B cell (primary cell): ENCODE measurements around the gene TPO. TPM values are rescaled to one million over a fixed set of nuclear protein-coding genes. Genes with fewer than 3 reads are reported as not detected.

ENCODE experiments used
- ATAC-seq: fragments of 200-7000 bp; cut with Tn5 transposase; one replicate; pipeline ENCODE4 v1.10.0; 2021; ENCODE audit warnings: low read depth, mild to moderate bottlenecking, moderate number of reproducible peaks, moderate library complexity
- CTCF ChIA-PET: fragments of 350-600 bp; sonication (Branson Sonifier 250); formaldehyde crosslinking; loops from one replicate; lab custom pipeline; 2021; ENCODE audit warnings: antibody characterized with exemption, inconsistent platforms; lab: Charles Lee
- POLR2A ChIA-PET: fragments of 350-600 bp; sonication (Branson Sonifier 250); formaldehyde crosslinking; loops from one replicate; lab custom pipeline; 2021; ENCODE audit warnings: antibody characterized with exemption; lab: Charles Lee
- DNase-seq: peaks from one replicate; pipeline ENCODE4 v3.0.0; 2013
- H2AFZ ChIP-seq: 2 replicates; pipeline ENCODE4 v1.6.1; 2012; ENCODE audit warnings: mild to moderate bottlenecking, low read depth, low read length; ENCODE audit not compliant: insufficient read depth, poor library complexity, severe bottlenecking
- H3K27ac ChIP-seq, 2 donors: 1 replicate in 1 of 2; 2 replicates in 1 of 2; pipeline ENCODE4 v1.5.1; 2012 to 2013; ENCODE audit warnings: low read length in 2 of 2, mild to moderate bottlenecking in 2 of 2, moderate library complexity in 1 of 2
- H3K27me3 ChIP-seq, 4 experiments: fragments of 200-600 bp in 1 of 4; sonication (generic) in 1 of 4; replicated peaks in 1 of 4; 1 replicate in 2 of 4; 2 replicates in 2 of 4; pipeline versions ENCODE4 v1.6.1 to v1.7.0; 2013 to 2016; ENCODE audit warnings: low read length in 3 of 4, mild to moderate bottlenecking in 2 of 4, mixed read lengths in 1 of 4, moderate library complexity in 1 of 4; ENCODE audit not compliant: insufficient read depth in 4 of 4, control insufficient read depth in 3 of 4; ENCODE audit errors: control extremely low read depth in 1 of 4
- H3K36me3 ChIP-seq, 2 experiments: replicated peaks in 1 of 2; 1 replicate in 1 of 2; 2 replicates in 1 of 2; pipeline versions ENCODE4 v1.6.1 to v1.7.1; 2013; ENCODE audit warnings: low read length in 1 of 2; ENCODE audit not compliant: insufficient read depth in 2 of 2, control insufficient read depth in 1 of 2; ENCODE audit errors: control extremely low read depth in 1 of 2, extremely low read depth in 1 of 2
- H3K4me1 ChIP-seq, 2 donors: fragments of 200-600 bp in 1 of 2; sonication (generic) in 1 of 2; 1 replicate in 1 of 2; 2 replicates in 1 of 2; pipeline versions ENCODE4 v1.5.1 to v1.6.1; 2013 to 2017; ENCODE audit warnings: low read length in 2 of 2; ENCODE audit not compliant: control insufficient read depth in 2 of 2, insufficient read depth in 2 of 2
- H3K4me2 ChIP-seq: replicated peaks from 2 replicates; pipeline ENCODE3; 2012; ENCODE audit warnings: mild to moderate bottlenecking, low read depth, low read length; ENCODE audit not compliant: poor library complexity, severe bottlenecking
- H3K4me3 ChIP-seq, 5 experiments: fragments of 200-600 bp in 1 of 5; sonication (generic) in 1 of 5; 1 replicate in 3 of 5; 2 replicates in 2 of 5; pipeline versions ENCODE4 v1.5.1 to v1.7.0; 2011 to 2016; ENCODE audit warnings: low read length in 4 of 5, mild to moderate bottlenecking in 4 of 5, low read depth in 2 of 5, control low read depth in 1 of 5, moderate library complexity in 1 of 5; ENCODE audit not compliant: insufficient read depth in 1 of 5; ENCODE audit errors: control extremely low read depth in 1 of 5, extremely low read depth in 1 of 5
- H3K79me2 ChIP-seq: fragments of 200-600 bp; sonication (generic); one replicate; pipeline ENCODE4 v1.6.0; 2016; ENCODE audit warnings: low read length; ENCODE audit not compliant: control insufficient read depth, insufficient read depth
- H3K9ac ChIP-seq: fragments of 200-600 bp; sonication (generic); 2 replicates; pipeline ENCODE4 v1.6.1; 2017; ENCODE audit warnings: mild to moderate bottlenecking, low read length, moderate library complexity
- H3K9me3 ChIP-seq, 3 donors: one replicate each; pipeline versions ENCODE4 v1.6.1 to v1.7.1; 2013; ENCODE audit warnings: low read length in 2 of 3; ENCODE audit not compliant: control insufficient read depth in 2 of 3, insufficient read depth in 1 of 3; ENCODE audit errors: control extremely low read depth in 1 of 3
- H4K20me1 ChIP-seq: 2 replicates; pipeline ENCODE4 v1.6.0; 2012; ENCODE audit warnings: mild to moderate bottlenecking, low read length; ENCODE audit not compliant: insufficient read depth, control insufficient read depth, poor library complexity, severe bottlenecking
- H3K27ac Mint-ChIP-seq: one replicate; pipeline ENCODE4 v1.8.0; 2021; ENCODE audit warnings: mixed read lengths
- H3K27me3 Mint-ChIP-seq: one replicate; pipeline ENCODE4 v1.8.0; 2021; ENCODE audit warnings: mixed read lengths
- H3K4me1 Mint-ChIP-seq: one replicate; pipeline ENCODE4 v1.8.0; 2021; ENCODE audit warnings: mixed read lengths
- H3K4me3 Mint-ChIP-seq: one replicate; pipeline ENCODE4 v1.8.0; 2021; ENCODE audit warnings: mixed read lengths
- H3K9me3 Mint-ChIP-seq: one replicate; pipeline ENCODE4 v1.8.0; 2022; ENCODE audit warnings: mixed read lengths; ENCODE audit not compliant: insufficient read depth
- EZH2 ChIP-seq: IDR thresholded peaks from 2 replicates; pipeline ENCODE4 v1.6.1; 2012; ENCODE audit warnings: borderline replicate concordance, low read depth, mild to moderate bottlenecking, moderate library complexity, low read length; ENCODE audit not compliant: insufficient read depth, poor library complexity, severe bottlenecking
- WGBS: methylation state at CpG from one replicate; pipeline ENCODE4 v1.1.5; 2013; ENCODE audit warnings: missing lambda C conversion rate; ENCODE audit not compliant: insufficient coverage; 5-methylcytosine and 5-hydroxymethylcytosine counted together
- intact Hi-C: fragments of 100-400 bp; cut with micrococcal nuclease; formaldehyde crosslinking; loops from one replicate; pipeline ENCODE4 v1.10.0; 2022
- polyA plus RNA-seq: library from polyadenylated mRNA; depleted of rRNA; stranded (reverse); fragments of >200 nt; gene quantifications from 2 replicates; pipeline ENCODE4 v1.2.3, GENCODE V29; 2012
- total RNA-seq, 2 donors: library from RNA; stranded (reverse); fragments of 120-200 nt in 1 of 2; gene quantifications; 1 replicate in 1 of 2; 2 replicates in 1 of 2; pipeline versions ENCODE4 v1.2.3 to v1.2.4, GENCODE V29; 2013 to 2022
- TF ChIP-seq, protein P1 (sequence below): fragments of 200-600 bp; IDR thresholded peaks from one replicate; pipeline ENCODE4 v1.8.0; 2022; ENCODE audit warnings: antibody characterized with exemption, mild to moderate bottlenecking

TPO gene
- total and polyA plus RNA-seq, 2 donors (not counting 1 experiment from before 2014, with no cell fraction given), result not detected

DNA sequence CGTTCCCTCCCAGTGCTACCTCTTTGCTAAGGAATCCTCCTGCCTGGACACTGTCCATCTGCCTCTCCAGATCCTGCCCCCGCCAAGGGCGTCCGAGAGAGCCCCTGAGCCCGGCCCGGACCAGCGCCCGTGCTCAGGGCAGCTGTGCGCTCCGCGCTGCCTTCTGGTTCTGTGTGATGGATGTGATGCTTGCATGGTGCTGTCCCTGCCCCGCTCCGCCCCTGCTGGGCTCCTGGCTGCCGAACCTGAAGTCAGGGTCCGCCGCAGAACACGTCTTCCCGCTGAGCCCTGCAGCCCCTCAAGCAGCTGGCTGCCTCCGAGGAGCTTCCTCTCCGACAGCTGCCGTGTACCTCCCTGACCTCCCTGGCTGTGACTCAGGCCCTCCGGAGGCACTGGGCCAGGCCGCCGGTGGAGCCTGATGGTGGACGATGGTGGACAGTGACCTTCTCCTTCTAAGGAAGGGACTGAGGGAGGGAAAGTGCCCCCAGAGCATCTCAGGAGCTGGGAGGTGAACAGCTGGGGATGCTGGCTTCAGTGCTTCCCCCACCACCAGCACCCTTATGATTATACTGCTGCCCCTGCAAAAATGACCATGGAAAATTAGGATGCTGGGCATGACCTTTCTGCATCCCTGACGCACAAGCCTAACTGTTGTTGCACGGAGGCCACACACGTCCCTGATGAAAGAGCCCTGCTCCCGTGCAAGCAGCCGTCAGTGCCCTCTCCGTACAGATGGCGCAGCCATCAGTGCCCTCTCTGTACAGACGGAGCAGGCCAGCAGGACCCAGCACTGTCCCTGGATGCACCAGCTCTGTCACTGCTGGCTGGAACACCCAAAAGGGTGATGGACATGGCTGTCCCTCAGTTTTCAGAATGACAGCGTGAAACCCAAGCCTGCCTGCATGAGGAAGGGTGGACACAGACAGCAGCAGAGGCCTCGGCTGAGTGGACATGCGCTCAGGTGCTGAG, 99.3 kb downstream of the TPO start:
- Mint-ChIP-seq H3K9me3 (no peaks in the 10 kb centered on the region), H3K27ac (no peak overlapping the region), H3K27me3 (peaks cover 8% of the 10 kb centered on the region), H3K4me1 (peaks cover 11% of the 10 kb centered on the region), H3K4me3 (no peak overlapping the region)
- POLR2A ChIA-PET, result no interaction called here
- CTCF ChIA-PET, result no interaction called here
- H3K79me2 ChIP-seq, result no peaks in the 10 kb centered on the region
- H4K20me1 ChIP-seq, result no peaks in the 10 kb centered on the region
- no peaks in the 10 kb centered on the region for H3K27me3 ChIP-seq
- no peak overlapping the region for H2AFZ ChIP-seq
- no peak overlapping the region for H3K9ac ChIP-seq
- intact Hi-C loops, result no loop called here
- no peak overlapping the region for H3K27ac ChIP-seq
- H3K4me1 ChIP-seq, result peaks cover 13 to 15% of the 10 kb centered on the region in 2 donors
- WGBS, result 93% methylated on average over 33 of the region's 36 CpGs
- DNase-seq, result no peak
- no peak for ATAC-seq
- TF ChIP-seq, protein P1, sequence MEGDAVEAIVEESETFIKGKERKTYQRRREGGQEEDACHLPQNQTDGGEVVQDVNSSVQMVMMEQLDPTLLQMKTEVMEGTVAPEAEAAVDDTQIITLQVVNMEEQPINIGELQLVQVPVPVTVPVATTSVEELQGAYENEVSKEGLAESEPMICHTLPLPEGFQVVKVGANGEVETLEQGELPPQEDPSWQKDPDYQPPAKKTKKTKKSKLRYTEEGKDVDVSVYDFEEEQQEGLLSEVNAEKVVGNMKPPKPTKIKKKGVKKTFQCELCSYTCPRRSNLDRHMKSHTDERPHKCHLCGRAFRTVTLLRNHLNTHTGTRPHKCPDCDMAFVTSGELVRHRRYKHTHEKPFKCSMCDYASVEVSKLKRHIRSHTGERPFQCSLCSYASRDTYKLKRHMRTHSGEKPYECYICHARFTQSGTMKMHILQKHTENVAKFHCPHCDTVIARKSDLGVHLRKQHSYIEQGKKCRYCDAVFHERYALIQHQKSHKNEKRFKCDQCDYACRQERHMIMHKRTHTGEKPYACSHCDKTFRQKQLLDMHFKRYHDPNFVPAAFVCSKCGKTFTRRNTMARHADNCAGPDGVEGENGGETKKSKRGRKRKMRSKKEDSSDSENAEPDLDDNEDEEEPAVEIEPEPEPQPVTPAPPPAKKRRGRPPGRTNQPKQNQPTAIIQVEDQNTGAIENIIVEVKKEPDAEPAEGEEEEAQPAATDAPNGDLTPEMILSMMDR, result no peak
- TF ChIP-seq EZH2, result no peak
- no peaks in the 10 kb centered on the region for H3K9me3 ChIP-seq
- H3K4me2 ChIP-seq, result no peak overlapping the region
- H3K4me3 ChIP-seq, result no peak overlapping the region
- H3K36me3 ChIP-seq, result no peaks in the 10 kb centered on the region
